Measurements from ENCODE around the gene BLVRB.
"Not testable (repeated sequence)": the region's sequence is repeated elsewhere in the genome, so short reads cannot be mapped to it uniquely, and the experiment has no call there.

The BLVRB gene

GRCh38 chr19:40444000-40444824, 21.3 kb downstream of the BLVRB start, which contains the start of gene SERTAD3:
Gene SERTAD3 (minus strand): TSS chr19:40444335. CDS start chr19:40442080, 2,255 bp downstream.
- TF ChIP-seq POLR2A (IDR thresholded peaks at IDR 0.05; ENCODE audit: low read depth, low read length) (peak; percentile 64), POLR2AphosphoS5 (IDR thresholded peaks at IDR 0.05; ENCODE audit: low read depth, low read length) (peak; percentile 77), POU2F2 (IDR thresholded peaks at IDR 0.05; ENCODE audit: low read depth, low read length) (no peak), TAF1 (IDR thresholded peaks at IDR 0.05; ENCODE audit: low read depth, low read length) (peak; percentile 63), SPI1 (IDR thresholded peaks at IDR 0.05; ENCODE audit: low read depth, low read length) (peak; percentile 24; the same call in 1 of the 2 replicates), PAX5 (IDR thresholded peaks at IDR 0.05; ENCODE audit: insufficient read depth, low read length, severe bottlenecking) (no peak)
- FAIRE-seq (peak; percentile 94), DNase-seq (ENCODE audit: insufficient read length, low spot score) (peak; percentile 93)

- DNase-seq (ENCODE audit: insufficient read length, low spot score) = peak; percentile 96
- peak; percentile 96 for FAIRE-seq
- TF ChIP-seq POU2F2 (IDR thresholded peaks at IDR 0.05; ENCODE audit: low read depth, low read length) = peak; percentile 67; the same call in 1 of the 2 replicates
- TF ChIP-seq POLR2AphosphoS5 (IDR thresholded peaks at IDR 0.05; ENCODE audit: low read depth, low read length) = 0 out of 2 replicates have a peak, but pooled peaks have one; percentile 59
- TF ChIP-seq POLR2A (IDR thresholded peaks at IDR 0.05; ENCODE audit: low read depth, low read length) = no peak
- peak; percentile 25; the same call in 1 of the 2 replicates for TF ChIP-seq TAF1 (IDR thresholded peaks at IDR 0.05; ENCODE audit: low read depth, low read length)
Observed at GRCh38 chr19:40443131-40443999, 22.2 kb downstream of the BLVRB start.

GRCh38 chr19:40442328-40443130, 23.0 kb downstream of the BLVRB start:
- no peak for FAIRE-seq
- peak; percentile 63 for TF ChIP-seq PAX5 (IDR thresholded peaks at IDR 0.05; ENCODE audit: insufficient read depth, low read length, severe bottlenecking)
- TF ChIP-seq POU2F2 (IDR thresholded peaks at IDR 0.05; ENCODE audit: low read depth, low read length) = no peak
- no peak for DNase-seq (ENCODE audit: insufficient read length, low spot score)

GRCh38 chr19:40441719-40442253, 23.8 kb downstream of the BLVRB start:
- TF ChIP-seq PAX5 (IDR thresholded peaks at IDR 0.05; ENCODE audit: insufficient read depth, low read length, severe bottlenecking) (no peak), POLR2AphosphoS5 (IDR thresholded peaks at IDR 0.05; ENCODE audit: low read depth, low read length) (no peak)
- no peak for FAIRE-seq
- no peak for DNase-seq (ENCODE audit: insufficient read length, low spot score)

- TF ChIP-seq POU2F2 (IDR thresholded peaks at IDR 0.05; ENCODE audit: low read depth, low read length) (no peak), TAF1 (IDR thresholded peaks at IDR 0.05; ENCODE audit: low read depth, low read length) (no peak), POLR2AphosphoS5 (IDR thresholded peaks at IDR 0.05; ENCODE audit: low read depth, low read length) (no peak), SPI1 (IDR thresholded peaks at IDR 0.05; ENCODE audit: low read depth, low read length) (no peak), POLR2A (IDR thresholded peaks at IDR 0.05; ENCODE audit: low read depth, low read length) (no peak), PAX5 (IDR thresholded peaks at IDR 0.05; ENCODE audit: insufficient read depth, low read length, severe bottlenecking) (no peak)
- DNase-seq (ENCODE audit: insufficient read length, low spot score) (no peak), FAIRE-seq (no peak)
Observed at GRCh38 chr19:40438284-40438683, 27.3 kb downstream of the BLVRB start.

- FAIRE-seq (peak; percentile 75), DNase-seq (ENCODE audit: insufficient read length, low spot score) (peak; percentile 80)
- TF ChIP-seq POLR2A (IDR thresholded peaks at IDR 0.05; ENCODE audit: low read depth, low read length) = 0 out of 2 replicates have a peak, but pooled peaks have one; percentile 43
- TF ChIP-seq PAX5 (IDR thresholded peaks at IDR 0.05; ENCODE audit: insufficient read depth, low read length, severe bottlenecking) = no peak
- peak; percentile 80 for TF ChIP-seq SPI1 (IDR thresholded peaks at IDR 0.05; ENCODE audit: low read depth, low read length)
- TF ChIP-seq TAF1 (IDR thresholded peaks at IDR 0.05; ENCODE audit: low read depth, low read length) = peak; percentile 46; the same call in 1 of the 2 replicates
Observed at GRCh38 chr19:40433391-40434216, 31.9 kb downstream of the BLVRB start.

- FAIRE-seq; DNase-seq (ENCODE audit: insufficient read length, low spot score): not testable (repeated sequence)
Observed at GRCh38 chr19:40432760-40433159, 32.8 kb downstream of the BLVRB start.

GRCh38 chr19:40431698-40432097, 33.8 kb downstream of the BLVRB start:
- DNase-seq (ENCODE audit: insufficient read length, low spot score) = no peak
- FAIRE-seq = no peak
- no peak for TF ChIP-seq POLR2A (IDR thresholded peaks at IDR 0.05; ENCODE audit: low read depth, low read length)
- no peak for TF ChIP-seq TAF1 (IDR thresholded peaks at IDR 0.05; ENCODE audit: low read depth, low read length)
- TF ChIP-seq SPI1 (IDR thresholded peaks at IDR 0.05; ENCODE audit: low read depth, low read length) = no peak

GRCh38 chr19:40430242-40430641, 35.3 kb downstream of the BLVRB start:
- not testable (repeated sequence) for DNase-seq (ENCODE audit: insufficient read length, low spot score); FAIRE-seq

- not testable (repeated sequence) for DNase-seq (ENCODE audit: insufficient read length, low spot score); FAIRE-seq
Observed at GRCh38 chr19:40428197-40428596, 37.3 kb downstream of the BLVRB start.
